GM13977 (cell line): ENCODE results near the gene FSTL5.

Experiments
- DNase-seq: peaks from one replicate; pipeline ENCODE4 v3.0.0; 2012; ENCODE audit warnings: low spot score
- CTCF ChIP-seq: IDR thresholded peaks from 2 replicates; pipeline ENCODE4 v1.5.1; 2012; ENCODE audit warnings: mild to moderate bottlenecking, control low read depth; ENCODE audit not compliant: insufficient read depth; ENCODE audit errors: extremely low read depth, missing control alignments
- in situ Hi-C: fragments of 300-500 bp; cut with MboI; formaldehyde crosslinking; loops from one replicate; pipeline ENCODE4 v1.12.0; 2022; ENCODE audit warnings: low sequenced_read_pairs, low pct_unique_long_range_greater_than_20kb, mixed read lengths, inconsistent platforms; ENCODE audit not compliant: unreplicated experiment

The FSTL5 gene

GRCh38 chr4:162131256-162131655 is 32.5 kb downstream of the FSTL5 start:
- in situ Hi-C loops: no loop called here
- TF ChIP-seq CTCF: no peak
- DNase-seq: no peak

- no peak for TF ChIP-seq CTCF
- in situ Hi-C loops: no loop called here
- no peak for DNase-seq
Measured at GRCh38 chr4:162126729-162127128, 37.1 kb downstream of the FSTL5 start.

- in situ Hi-C loops: no loop called here
- TF ChIP-seq CTCF: no peak
- DNase-seq: no peak
Measured at GRCh38 chr4:162117051-162117450, 46.7 kb downstream of the FSTL5 start.

GRCh38 chr4:162116095-162116779 is 47.6 kb downstream of the FSTL5 start:
- DNase-seq: no peak
- in situ Hi-C loops: no loop called here

GRCh38 chr4:162115333-162115732 is 48.5 kb downstream of the FSTL5 start:
- no peak for DNase-seq
- TF ChIP-seq CTCF: no peak
- in situ Hi-C loops: no loop called here

More at GRCh38 chr4:162116095-162116779, 47.6 kb downstream of the FSTL5 start:
- TF ChIP-seq CTCF: no peak

- no peak for DNase-seq
- TF ChIP-seq CTCF: no peak
- in situ Hi-C loops: no loop called here
Measured at GRCh38 chr4:162111078-162111477, 52.7 kb downstream of the FSTL5 start.
